Activated CD8-positive, alpha-beta memory T cell treated with anti-CD3 and anti-CD28 coated beads, Interleukin-2, amount 50 U/mL, for 1 hour (primary cell): ENCODE measurements around the gene MEN1.

Experiments used
- DNase-seq: peaks from one replicate; pipeline ENCODE4 v3.0.0-alpha.2; 2020; ENCODE audit errors: extremely low read depth

Gene MEN1

DNA sequence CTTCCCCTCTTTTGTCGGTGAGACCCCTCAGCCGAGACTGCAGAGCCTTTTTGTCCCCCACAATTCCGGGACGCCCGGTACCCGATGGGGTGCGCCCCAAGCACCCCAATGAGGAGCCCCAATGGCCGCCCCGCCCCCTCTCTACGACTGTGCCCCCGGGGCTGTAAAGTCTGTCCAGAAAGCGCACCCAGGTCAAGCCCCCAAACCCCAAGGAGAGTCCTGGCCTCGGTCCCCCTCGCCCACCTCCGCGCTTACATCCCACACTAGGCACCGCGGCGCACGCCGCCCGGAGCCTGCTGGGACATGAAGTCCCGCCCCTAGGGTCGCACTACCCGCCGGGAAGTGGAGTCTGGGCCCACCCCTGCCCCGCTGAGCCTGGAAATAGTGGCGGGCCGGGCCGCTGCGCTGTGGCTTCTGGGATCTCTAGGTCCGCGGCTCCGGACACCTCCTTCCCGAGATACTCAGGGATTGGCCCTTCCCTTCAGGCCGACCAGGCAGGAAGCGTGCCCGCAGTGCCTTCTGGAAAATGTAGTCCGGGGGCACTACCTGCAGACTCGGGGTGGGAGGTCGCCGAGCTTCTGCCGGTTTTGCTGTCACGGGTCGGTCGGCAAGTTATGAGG, at the start of gene MEN1:
Gene MEN1, minus strand, starts transcription at position 281 of the 620 bp plus-strand sequence. CDS start 442 bp downstream, outside the sequence.
- peak; percentile 23 for DNase-seq

- DNase-seq: no peak
Observed at GRCh38 chr11:64859542-64860414, 49.4 kb upstream of the MEN1 start.

DNA sequence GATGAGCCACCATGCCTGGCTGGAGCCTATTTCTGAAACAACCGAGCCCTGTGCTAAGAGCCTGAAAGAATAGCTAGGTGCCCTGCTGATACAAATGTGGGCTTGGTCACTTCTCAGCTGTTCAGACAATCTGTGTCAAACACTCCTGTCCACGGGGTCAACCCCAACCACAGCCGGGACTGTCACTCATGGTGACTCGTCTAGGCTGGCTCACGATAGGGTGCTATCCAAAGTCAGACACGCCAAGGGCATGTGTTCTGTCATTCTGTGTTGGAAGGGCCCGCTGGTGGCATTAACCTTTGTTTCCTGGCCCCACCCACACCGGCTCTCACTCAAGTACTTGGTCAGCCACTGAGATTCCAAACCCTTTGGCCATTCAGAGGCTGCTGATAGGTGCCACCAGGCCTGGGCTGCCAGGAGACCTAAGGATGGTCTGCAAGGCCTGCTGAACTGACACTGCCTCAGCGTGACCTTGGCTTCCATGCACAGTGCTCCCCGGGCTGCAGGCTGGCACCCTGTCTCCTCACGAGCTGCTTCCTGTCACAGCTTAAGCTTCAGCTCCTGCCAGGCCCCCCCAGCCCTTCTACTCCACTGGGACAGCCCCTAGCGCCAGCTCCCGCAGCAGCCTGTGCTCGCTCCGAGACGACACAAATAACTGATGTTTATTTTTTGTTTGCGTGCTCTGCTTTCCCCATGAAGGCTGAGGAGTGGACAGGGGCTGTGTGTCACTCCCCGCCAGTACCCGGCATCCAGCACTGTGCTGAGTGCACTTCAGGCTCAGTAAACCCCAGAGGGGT, 48.3 kb upstream of the MEN1 start:
- DNase-seq: no peak

- no peak for DNase-seq
Observed at GRCh38 chr11:64857485-64857884, 47.1 kb upstream of the MEN1 start.

- no peak for DNase-seq
Observed at GRCh38 chr11:64856382-64857227, 46.3 kb upstream of the MEN1 start.

DNA sequence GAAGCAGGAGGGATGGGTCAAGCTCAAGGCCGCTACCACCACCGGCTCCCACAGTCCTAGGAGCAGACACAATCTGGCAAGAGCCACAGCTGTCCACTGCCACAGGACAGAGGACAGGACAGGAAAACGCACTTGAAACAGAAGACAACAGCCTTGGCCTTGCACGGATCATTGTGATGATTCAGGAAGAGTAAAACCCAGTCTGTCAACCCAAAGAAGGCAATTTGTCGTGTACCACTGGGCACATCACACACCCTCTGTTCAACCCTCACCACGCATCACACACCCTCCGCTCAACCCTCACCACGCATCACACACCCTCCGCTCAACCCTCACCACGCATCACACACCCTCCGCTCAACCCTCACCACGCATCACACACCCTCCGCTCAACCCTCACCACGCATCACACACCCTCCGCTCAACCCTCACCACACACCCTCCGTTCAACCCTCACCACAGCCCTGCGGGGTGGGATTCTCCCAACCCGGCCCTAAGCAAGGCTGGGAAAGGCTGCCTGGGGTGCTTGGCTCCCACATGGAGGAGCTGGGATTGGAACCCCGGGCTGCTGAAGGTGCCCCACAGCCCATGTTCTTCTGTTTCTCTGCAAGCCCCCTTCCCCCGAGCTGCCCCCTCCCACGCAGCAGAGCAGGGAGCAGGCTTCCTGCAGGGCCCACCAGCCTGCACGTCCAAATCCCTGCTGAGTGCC, 45.4 kb upstream of the MEN1 start:
- no peak for DNase-seq

- no peak for DNase-seq
Observed at GRCh38 chr11:64854534-64855502, 44.5 kb upstream of the MEN1 start.

GRCh38 chr11:64854157-64854533, 43.8 kb upstream of the MEN1 start:
- DNase-seq: no peak

GRCh38 chr11:64853709-64854108, 43.4 kb upstream of the MEN1 start:
- DNase-seq: no peak

- no peak for DNase-seq
Observed at GRCh38 chr11:64852804-64853509, 42.6 kb upstream of the MEN1 start.

DNA sequence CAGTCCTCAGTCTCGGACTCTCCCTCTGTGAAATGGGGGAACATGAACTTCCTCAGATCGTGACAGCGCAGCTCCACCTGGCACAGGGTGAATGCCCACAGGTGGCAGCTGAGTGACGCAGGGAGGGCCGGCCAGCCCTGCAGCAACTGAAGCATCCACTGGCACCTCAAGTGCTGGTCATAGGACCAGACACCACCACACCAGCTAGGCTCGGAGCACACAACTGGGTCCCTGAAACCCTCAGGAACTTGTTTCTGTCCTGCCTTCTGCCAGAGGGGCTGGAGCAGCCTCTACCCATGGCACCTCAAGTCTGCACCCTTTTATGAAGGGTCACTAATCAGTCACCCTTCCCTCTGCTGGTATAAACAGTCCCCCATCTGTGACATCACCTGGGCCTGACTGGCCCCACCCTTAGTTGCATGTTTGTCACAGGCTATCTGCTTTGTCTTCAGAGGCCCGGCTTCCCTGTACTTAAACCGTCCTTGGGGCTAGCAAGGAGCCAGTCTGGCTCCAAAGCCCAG, 41.5 kb upstream of the MEN1 start:
- no peak for DNase-seq

- DNase-seq: no peak
Observed at GRCh38 chr11:64850979-64851567, 40.7 kb upstream of the MEN1 start.

- no peak for DNase-seq
Observed at GRCh38 chr11:64849598-64850356, 39.4 kb upstream of the MEN1 start.

DNA sequence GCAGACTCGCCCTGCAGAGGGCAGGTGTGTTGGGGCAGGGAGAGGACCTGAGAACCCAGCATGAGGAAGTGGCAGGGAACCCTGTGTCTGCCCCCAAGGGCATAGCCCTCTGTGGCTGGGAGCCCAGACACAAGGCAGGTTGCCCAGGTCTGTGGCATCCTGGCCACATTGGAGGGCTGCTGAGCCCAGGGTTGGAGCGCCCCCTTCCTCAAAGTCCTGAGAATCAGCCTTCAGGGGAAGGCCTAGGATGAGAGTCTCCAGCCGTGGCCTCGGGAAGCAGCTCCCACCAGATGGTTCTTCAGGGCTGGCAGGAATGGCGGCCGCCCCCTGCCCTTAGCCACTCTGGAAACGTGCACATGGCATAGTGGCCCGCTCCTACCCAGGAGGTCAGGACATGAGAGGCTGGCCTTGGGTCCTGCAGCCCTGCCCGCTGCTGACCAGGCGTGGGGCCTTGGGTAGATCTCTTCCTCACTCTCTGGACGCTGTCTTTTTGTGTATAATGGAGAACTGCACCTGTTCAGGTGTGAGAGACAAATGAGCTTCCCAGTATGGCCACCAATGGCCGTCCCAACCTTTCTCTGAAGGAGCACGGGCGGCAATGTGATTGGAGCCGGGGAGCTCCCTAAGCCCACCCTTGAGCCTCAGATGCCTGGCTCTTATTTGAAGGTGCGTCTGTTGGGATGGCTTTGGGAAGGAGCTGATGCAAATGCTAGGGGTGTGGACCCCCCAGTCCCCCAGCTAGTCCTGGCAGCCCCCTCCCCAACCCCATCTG, 38.7 kb upstream of the MEN1 start:
- DNase-seq: no peak

DNA sequence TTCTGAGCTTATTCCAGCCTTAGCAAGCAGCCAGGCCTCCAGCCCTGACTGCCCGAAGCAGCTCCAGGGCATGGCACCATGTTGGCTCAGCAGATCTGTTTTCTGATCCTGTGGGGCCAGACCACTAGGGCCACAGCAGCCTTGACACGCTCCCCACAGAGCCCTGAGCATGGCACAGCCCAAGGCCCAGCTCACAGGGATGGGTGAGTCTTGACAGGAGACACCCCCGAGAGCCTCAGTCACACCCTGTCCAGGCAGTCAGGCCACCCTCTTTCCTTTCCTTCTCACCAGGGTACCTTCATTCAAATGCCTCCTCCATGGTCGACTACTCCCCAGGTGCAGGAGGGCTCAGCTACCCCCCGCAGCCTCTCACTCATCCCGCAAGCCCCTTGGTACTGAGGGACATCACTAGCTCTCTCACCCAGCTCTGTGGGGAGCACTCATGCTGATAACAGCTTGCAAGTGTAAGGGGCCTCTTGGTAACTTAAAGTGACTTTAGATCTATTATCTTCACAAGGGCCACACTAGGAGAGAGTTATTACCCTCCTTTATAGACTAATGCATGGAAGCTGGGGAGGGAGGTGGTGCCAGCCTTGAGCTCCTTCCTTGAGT, 38.0 kb upstream of the MEN1 start:
- DNase-seq: no peak

- DNase-seq: peak; percentile 88
Observed at GRCh38 chr11:64846998-64847666, 36.8 kb upstream of the MEN1 start.
